ENCODE measurements around the gene DGKA.
A peak's percentile ranks its signal among the peaks of the same experiment; 100 is the strongest.
"Not testable (repeated sequence)": the region's sequence is repeated elsewhere in the genome, so short reads cannot be mapped to it uniquely, and the experiment has no call there.

DGKA gene

DNA sequence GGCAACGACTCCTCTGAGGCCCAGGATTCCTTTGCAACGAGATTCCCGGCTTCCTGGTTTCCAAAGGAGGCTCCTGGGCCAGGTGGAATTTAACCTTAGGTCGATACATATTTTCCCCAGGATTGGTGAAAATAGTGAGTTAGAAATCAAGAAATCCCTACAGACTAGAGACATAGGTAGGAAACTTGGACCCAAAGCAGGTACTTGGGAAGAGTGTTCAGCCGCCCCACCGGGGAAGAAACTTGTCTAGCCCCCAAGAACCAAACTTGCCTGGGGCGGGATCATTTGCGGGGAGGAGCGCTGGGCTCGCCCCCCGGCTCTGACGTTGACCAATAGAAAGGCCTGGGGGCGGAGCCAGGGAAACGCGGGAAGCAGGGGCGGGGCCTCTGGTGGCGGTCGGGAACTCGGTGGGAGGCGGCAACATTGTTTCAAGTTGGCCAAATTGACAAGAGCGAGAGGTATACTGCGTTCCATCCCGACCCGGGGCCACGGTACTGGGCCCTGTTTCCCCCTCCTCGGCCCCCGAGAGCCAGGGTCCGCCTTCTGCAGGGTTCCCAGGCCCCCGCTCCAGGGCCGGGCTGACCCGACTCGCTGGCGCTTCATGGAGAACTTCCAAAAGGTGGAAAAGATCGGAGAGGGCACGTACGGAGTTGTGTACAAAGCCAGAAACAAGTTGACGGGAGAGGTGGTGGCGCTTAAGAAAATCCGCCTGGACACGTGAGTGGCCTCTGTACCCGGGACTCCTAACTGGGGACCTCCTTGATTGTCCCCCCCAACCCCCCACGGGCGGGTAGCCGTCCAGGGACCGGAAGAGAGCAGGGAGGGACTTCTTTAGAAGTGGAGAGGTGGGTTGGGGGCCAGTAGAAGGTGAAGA, 35.7 kb downstream of the DGKA start, which contains the start of gene CDK2:
Gene CDK2 (plus strand): TSS at position 423 of the 874 bp plus-strand sequence. CDS start 179 bp downstream, at position 602.
- peak in 55 of 56 donors; percentile 3 to 85 (median 58) for DNase-seq

DNA sequence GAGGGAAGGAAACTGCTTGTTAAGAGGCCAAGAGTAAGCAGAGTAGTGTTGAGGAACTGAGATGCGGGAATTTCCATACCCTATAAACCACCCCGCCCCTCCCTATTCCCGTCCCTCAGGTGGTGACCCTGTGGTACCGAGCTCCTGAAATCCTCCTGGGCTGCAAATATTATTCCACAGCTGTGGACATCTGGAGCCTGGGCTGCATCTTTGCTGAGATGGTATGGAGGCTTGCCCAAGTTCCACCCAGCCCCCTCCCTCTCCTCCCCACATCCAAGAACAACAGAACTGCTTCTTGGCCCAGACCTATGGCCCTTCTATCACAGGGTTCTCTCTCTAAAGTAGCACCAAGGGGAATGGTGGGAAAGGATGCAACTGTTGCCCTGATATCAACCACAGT, 38.4 kb downstream of the DGKA start:
- DNase-seq = no peak

DNA sequence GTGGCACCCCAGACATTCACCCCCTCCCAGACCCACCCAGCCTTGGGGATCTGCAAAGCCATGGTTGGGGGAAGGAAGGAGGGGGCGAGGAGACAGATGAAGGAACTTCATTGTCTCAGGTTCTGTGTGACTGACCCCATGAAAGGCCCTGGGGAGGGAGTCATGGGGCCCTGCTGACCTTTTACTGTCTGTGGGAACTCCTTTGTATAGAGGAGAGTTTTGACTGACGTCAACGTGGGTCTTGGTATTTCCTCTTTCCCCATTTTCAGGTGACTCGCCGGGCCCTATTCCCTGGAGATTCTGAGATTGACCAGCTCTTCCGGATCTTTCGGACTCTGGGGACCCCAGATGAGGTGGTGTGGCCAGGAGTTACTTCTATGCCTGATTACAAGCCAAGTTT, 39.8 kb downstream of the DGKA start:
- no peak for DNase-seq

DNA sequence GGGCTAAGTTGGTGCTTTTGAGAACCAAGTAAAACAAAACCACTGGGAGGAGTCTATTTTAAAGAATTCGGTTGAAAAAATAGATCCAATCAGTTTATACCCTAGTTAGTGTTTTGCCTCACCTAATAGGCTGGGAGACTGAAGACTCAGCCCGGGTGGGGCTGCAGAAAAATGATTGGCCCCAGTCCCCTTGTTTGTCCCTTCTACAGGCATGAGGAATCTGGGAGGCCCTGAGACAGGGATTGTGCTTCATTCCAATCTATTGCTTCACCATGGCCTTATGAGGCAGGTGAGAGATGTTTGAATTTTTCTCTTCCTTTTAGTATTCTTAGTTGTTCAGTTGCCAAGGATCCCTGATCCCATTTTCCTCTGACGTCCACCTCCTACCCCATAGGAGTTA, 41.1 kb downstream of the DGKA start:
- peak in 1 of 56 donors; percentile 2 for DNase-seq

DNA sequence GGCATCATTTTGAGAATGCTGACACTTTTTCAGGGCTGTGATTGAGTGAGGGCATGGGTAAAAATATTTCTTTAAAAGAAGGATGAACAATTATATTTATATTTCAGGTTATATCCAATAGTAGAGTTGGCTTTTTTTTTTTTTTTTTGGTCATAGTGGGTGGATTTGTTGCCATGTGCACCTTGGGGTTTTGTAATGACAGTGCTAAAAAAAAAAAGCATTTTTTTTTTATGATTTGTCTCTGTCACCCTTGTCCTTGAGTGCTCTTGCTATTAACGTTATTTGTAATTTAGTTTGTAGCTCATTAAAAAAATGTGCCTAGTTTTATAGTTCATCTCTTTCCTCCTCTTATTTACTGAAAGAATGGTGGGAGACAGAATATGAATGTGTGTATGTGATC, 41.5 kb downstream of the DGKA start:
- no peak for DNase-seq

DNA sequence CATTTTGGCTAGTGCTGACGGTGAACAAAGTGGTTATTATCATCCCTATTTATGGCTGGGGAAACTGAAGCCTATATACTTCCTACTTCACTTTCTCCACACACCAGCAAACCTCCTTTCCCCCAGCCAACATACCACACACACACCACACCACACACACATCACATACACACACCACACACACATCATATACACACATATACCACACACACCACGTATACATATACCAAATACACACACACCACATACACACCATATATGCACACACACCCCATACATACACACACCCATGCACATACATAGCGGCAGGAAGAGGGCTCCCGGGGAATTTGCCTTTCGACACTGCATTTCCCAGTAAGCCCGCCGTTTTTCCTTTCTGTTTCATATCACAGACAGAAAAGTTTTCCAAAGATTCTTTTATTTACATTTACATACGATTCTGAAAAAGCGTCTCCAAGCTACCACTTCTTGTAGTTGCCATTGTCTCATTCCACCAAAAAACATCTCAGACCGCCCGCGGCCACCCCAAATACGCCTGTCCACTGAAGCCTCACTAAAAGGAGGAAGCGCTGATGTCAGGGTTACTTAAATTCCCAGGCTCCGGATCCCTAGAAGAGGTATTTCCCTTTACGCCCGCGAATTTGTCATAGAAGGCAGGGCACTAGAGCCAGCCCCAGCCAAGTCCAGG, 42.1 kb downstream of the DGKA start:
- peak in 5 of 56 donors; percentile 28 to 59 (median 42) for DNase-seq

DNA sequence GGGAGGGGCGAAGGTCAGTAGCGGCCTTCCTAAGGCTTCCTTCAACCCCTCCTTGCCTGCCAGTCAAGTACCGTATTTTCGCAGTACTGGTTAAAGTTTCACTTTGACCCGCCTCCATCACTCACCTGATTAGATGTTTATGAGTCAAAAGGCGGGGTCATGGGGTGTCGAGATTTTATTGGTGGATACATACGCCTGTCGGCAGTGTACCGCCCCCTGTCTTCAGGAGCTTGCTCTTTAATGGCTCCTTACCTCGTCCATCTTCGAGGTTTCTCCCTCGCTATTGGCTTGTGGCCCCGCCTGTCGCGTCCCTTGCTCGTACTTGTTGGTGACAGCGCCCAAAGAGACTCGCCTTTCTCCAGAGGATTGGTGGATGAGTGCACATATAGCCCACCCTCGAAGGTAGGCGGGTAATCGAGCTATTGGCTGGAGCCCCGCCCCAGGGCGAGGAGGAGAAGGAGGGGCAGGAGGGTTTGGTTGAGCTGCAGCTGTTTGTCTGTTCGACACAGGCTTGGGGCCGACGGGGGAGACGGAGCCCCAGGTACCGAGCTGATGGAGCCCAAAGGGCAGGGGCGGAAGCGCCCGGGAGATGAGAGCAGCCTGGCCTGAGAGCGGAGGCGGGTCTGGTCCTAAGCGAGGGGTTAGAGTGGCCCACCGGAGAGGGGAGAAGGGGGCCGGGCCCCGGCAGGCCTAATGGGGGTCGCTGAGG, 42.8 kb downstream of the DGKA start, which contains the start of gene RAB5B:
Gene RAB5B (plus strand): TSS at position 480 of the 709 bp plus-strand sequence. CDS start 12,883 bp downstream, outside the sequence.
- DNase-seq = peak; percentile 69 to 100 (median 99)

DNA sequence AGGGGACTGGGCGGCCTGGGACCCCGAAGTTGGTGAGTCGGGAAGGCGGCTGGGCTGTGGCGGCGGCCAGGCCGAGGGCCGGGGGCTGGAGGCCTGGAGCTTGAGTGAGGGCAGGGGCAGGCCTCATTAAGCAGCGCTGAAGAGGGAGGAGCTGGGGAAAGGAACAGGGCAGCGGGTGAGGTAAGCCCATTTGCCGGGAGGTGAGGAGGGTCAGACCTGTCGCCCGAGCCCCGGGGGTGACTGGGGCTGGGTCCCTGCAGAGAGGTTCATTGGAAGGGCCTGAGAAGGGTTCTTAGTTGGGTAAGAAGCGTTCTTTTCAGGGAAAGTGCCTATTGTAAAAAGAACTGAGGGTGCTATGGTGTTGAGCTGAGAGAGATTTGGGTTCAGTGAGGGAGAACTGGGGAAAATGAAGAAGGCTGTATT, 43.4 kb downstream of the DGKA start:
- DNase-seq = peak in 8 of 56 donors; percentile 37 to 75 (median 46)

DNA sequence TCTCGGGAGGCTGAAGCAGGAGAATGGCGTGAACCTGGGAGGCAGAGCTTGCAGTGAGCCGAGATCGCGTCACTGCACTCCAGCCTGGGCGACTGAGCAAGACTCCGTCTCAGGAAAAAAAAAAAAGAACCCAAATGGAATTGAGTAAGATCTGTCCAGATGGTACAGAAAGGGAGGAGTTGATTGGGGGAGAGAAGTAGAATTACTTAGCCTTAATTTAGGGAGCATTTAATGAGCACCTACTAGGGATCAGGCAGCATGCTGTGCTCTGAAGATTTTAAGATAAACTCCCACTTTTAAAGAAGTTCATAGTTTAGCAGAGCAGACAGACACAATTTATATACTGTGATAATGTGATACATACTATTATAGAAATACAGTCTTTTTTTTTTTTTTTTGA, 47.4 kb downstream of the DGKA start:
- DNase-seq = no peak

DNA sequence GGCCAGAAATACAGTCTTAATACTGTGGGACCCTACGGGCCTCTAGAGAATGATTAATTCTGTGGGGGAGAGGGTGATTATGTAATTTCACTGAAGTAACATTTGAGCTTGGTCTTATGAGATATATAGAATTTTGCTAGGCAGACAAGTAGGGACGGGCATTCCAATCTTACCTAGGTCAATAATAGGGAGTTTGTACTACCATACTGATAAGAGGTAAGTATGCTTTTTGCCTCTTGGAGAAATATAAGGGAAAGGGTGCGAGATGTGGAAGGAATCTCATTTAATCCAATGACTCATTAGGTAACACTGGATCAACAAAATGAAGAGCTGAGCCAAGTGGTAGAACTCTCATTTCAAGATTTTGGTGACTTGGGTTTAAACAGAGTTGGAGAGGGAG, 48.1 kb downstream of the DGKA start:
- no peak for DNase-seq

DNA sequence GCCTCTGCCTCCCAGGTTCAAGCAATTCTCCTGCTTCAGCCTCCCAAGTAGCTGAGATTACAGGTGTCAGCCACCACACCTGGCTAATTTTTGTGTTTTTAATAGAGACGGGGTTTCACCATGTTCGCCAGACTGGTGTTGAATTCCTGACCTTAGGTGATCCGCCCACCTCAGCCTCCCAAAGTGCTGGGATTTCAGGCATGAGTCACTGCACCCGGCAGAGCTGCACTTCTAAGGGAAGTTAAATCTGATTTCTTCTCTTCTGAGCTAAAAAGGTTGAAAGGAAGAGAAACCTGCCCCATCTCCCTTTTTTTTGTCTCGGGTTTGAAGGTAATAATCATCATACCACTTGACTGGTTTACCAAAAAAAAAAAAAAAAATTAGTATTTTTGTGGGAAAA, 50.9 kb downstream of the DGKA start:
- DNase-seq = not testable (repeated sequence)

DNA sequence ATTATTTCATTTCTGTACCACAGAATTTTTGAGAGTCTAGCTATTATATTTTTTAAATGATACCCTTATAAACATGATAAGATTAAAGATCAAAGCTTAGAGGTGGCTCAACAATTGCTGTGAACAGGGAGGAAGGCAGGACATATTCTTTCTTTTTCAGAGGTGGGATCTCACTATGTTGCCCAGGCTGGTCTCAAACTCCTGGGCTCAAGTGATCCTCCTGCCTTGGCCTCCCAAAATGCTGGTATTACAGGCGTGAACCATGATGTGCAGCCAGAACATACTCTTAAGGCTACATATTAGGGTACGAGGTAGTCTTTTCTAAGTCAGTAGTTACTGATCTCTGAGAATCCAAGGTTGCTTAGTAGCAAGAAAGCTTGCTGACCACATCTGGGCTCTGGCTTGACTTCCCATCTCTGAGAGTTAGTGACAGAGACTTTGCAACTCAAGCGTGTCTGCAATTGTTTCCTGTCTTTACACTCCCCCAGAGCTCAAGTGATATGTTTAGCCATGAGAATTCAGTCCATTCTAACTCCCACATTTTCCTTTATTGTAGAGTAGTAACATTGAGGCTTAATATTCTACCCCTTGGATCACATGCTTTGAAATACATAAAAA, 51.5 kb downstream of the DGKA start:
- no peak for DNase-seq

DNA sequence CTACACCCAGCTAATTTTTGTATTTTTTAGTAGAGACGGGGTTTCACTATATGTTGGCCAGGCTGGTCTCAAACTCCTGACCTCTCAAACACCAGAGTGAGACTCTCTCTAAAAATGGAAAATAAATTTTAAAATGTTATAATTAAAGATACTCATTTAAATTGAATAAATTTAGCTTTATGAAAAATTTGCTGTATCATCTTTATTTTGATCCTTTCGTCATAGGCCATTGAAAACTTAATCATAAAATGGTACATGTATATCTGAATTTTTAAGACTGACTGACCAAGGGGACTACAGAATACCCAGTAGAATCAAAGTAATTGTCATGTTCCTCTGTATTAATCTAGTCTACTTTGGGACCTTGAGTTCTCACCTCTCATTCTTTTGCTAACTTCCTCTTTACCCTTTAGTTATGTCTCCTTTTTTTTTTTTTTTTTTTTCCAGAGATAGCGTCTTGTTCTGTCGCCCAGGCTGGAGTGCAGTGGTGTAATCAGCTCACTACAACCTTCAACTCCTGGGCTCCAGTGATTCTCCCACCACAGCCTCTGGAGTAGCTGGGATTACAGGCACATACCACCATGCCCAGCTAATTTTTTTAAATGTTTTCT, 52.4 kb downstream of the DGKA start:
- no peak for DNase-seq

DNA sequence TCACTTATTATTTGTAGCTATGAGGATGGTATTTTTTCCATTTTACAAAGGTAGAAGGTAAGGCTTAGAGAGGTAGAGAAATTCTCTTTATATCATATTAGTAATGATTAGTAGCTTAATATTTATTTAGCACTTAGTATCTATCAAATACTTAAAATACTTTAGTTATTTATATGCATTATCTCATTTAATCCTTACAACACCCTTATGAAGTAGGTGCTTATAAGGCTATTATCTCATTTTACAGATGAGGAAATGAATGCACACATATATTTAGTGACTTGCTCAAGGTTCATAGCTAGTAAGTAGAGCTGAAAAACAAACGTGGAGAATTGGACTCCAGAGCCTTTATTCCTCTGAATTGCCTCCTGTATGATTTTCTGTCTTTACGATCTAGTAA, 53.9 kb downstream of the DGKA start:
- no peak for DNase-seq

DNA sequence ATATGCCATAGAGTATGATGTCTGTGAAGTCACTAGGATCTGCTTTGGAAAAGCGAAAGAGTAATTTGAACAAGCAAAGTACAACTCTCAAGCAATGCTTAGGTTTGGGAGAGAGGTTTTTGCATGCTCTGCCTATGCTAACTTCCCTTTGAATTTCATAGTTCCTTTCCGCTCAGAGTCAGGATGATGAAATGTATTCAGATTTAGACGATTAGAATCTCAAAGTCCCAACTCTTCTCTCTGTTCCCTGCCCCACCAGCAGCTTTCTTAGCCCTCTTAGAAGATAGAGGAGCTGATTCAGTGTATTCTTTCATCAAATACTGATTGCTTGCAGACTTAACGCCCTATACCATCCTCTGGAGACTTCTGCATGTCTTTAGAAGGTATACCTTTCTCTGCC, 54.4 kb downstream of the DGKA start:
- no peak for DNase-seq

DNA sequence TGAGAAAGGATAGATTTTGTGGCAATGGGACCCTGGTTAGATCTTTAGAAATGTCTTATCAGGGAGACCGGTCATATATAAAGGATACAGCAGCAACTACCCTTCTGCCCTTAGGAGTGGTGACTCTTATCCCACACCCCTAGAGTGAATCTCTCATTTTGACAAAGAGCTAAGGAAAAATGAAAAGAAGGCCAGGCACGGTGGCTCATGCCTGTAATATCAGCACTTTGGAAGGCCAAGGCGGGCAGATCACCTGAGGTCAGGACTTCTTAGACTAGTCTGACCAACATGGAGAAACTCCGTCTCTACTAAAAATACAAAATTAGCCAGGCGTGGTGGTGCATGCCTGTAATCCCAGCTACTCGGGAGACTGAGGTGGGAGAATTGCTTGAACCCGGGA, 55.0 kb downstream of the DGKA start:
- DNase-seq = not testable (repeated sequence)

DNA sequence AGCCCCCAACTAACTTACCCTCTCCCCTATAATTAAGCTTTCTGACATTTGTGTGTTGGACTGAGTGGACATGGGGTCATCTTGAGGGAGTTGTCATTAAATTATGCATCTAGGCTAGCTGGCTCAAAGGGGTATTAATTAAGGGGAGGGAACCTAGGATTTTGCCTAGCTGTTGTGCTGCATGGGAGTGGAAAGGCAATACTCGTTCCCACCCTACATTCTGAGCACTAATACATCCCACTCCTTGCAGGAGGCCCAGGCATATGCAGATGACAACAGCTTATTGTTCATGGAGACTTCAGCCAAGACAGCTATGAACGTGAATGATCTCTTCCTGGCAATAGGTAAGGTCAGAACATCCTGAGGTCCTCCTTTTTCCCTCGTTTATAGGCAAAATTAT, 60.1 kb downstream of the DGKA start:
- no peak for DNase-seq

DNA sequence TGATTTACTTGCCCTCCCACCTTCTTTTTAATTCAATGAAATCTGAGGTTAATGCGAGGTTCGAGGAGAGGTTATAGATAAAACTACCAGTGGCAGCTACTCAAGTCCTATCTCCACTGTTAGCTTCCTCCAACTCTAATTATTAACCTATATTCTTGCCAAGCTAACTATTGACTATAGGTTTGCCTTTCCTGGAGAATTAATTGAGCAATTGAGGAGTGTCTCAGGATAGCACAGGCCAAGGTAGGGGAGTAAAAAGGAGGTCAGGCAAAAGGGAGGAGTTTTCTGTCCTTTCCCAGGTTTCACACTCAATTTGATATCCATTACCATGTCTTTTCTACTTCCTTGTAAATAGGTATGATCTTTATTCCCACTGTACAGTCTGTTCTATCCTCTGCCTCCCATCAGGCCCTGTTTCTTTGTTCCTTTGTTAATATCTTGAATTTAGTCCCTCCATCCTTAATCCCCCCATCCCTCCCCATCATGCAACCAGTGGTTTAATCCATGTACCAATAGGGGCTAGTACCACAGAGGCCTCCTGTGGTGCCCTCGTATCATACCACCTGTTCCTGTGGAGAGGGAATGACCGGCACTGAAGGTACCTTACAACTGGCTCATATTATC, 62.4 kb downstream of the DGKA start:
- no peak for DNase-seq

DNA sequence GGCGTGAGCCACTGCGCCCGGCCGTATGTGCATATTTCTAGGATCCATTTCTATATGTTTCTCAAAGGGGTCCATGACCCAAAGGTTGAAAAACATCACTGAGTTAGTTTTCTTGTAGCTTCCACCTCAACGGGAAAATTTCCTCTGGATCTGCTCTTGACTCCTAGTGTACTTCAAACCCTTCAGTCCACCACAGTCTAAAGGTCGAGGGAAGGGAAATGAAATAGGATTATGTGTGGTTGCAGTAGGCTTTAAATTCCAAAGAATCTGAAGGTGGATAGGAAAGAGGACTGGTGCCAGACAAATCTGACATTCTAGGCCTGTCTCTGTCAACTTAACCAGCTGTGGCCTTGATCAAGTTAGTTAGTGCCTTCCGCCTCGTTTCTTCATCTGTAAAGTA, 64.4 kb downstream of the DGKA start:
- no peak for DNase-seq

DNA sequence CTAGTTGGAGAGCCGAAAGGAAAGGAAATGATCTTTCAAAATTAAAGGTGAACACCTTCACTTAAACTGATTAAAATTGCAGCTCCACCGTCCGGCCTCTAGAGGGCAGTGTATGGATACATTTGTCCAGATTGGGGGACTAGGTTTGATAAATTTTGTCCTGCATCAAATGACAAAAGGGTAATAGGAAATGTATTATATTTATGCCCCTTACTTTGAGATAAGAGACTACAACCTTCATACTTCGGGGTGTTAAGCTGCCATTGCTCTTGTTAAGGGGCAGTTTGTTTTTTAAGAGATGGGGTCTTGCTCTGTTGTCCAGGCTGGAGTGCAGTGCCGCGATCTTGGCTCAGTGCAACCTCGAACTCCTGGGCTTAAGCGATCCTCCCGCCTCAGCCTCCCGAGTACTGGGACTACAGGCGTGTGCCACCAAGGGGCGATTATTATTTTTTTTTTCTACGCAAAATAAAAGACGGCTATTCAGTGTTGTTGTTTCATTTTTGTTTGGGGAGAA, 65.3 kb downstream of the DGKA start:
- DNase-seq = peak in 37 of 56 donors; percentile 2 to 60 (median 20)
